ENCODE measurements around the gene CSMD2.
"Not testable (repeated sequence)": the region's sequence is repeated elsewhere in the genome, so short reads cannot be mapped to it uniquely, and the experiment has no call there.

The CSMD2 gene

DNA sequence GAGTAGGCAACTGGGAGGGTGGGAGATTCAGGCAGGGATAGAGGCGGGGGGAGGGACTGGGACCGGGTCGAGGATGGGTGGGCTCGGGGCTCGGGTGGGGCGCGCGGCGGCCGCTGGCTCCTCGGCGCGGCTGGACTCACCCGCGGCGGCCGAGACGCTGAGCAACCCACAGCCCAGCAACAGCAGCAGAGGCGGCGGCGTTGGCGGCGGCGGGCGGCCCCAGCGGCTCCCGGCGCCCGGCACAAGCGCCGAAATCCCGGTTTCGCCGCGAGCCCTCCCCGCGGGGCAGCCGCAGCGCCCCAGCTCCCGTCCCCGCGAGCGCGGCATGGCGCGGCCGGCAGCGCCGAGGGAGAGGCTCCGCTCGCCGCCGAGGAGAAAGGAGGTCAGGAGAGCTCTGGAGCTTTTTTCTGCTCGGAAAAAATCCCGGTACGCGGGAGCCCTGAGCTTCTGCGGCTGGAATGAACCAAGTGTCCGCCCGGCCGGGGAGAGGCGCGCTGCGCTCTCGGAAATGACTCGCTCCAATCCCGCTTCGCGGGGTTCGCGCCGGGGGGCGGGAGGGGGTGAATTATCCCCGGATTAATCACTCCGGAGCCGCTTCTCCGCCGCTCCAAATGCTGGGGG, at the start of gene CSMD2:
Gene CSMD2 (minus strand): TSS at position 460 of the 621 bp plus-strand sequence. CDS start 133 bp downstream, at position 327.
- no peak for DNase-seq

DNA sequence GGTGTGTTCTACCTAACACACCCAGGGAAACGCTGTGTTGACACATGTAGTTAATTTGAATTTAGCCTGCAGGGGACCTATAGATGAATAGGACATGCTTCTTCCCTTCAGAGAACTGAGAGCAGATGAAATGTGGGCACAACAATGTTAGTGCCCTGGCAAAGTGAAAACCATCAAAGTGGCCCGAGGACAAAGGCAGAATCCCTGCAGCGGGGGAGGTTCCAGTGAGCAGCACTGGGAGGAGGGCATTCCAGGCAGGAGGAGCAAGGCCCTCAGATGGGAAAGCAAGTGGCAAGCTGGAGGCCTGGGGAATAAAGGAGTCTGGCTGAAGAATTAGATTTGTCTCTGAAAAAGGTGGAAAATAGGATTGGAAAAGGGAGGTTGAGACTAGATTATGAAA, 48.9 kb upstream of the CSMD2 start:
- DNase-seq = no peak

DNA sequence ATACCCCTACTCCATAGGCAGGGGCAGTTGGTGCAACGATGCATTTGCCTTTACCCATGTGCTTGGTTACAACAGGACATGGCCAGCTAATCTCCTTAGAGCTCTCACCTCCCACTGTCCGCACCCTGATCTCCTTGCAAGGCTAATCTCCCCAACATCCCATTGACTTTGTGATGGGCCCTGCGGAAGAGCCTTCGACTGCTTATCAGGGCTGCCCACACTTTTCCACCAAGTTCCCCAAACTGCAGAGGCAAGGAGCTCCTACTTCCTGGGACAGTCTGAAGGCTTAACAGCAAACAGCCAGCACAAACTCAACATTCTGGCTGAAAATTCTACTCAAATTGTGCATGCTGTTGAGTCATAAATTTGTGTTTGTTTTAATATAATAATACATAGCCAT, 47.6 kb upstream of the CSMD2 start:
- DNase-seq = no peak

DNA sequence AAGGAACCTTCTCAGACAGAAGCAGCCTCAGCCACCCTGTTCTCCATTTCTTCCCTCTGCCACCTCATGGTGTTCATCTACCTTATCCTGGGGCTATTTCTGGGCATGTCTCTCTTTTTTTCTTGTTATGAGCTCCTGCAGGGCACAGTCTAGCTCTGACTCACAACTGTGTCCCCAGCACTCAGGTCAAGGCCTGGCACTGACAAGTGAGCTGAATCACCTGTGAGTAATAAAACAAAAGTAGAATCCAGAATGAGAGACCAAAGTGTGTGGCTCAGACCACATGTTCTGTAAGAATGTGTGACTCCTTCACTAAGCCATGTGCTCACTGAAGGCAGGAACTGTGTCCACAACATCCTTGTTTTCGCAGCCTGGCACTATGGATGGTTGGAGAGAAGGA, 34.9 kb upstream of the CSMD2 start:
- DNase-seq = no peak

DNA sequence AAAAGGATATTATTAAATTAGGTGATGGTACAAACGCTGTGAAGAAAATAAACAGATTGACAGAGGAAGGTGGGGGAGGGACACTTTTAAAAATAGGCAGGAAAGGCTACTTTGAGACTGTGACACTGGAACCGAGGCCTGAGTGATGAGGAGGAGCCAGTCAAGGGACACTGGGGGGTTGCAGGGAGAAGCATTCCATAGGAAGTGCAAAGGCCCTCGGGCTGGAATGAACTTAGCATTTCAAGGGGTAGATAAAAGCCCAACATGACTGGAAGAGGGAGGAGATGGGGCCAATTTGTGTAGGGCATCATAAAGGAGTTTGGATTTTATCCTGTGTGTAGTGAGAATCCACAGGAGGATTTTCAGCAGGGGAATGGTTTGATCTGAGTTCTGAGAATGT, 27.6 kb upstream of the CSMD2 start:
- no peak for DNase-seq

DNA sequence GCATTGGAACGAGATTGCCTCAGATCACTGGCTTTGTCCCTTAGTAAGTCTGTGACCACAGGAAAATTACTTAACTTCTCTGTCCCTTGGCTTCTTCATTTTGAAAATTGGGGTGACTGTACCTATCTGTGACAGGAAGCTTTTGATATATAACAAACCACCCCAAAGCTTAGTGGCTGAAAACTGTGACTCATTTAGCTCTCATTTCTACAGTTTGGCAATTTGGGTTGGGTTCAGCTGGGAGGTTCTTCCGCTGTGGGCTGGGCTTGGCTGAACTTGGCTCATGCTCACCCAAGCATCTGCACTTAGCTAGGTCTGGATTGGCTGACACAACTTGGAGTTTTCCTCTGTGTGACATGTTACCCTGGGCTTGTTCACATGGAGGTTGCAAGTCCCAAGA, 25.7 kb upstream of the CSMD2 start:
- DNase-seq = no peak

DNA sequence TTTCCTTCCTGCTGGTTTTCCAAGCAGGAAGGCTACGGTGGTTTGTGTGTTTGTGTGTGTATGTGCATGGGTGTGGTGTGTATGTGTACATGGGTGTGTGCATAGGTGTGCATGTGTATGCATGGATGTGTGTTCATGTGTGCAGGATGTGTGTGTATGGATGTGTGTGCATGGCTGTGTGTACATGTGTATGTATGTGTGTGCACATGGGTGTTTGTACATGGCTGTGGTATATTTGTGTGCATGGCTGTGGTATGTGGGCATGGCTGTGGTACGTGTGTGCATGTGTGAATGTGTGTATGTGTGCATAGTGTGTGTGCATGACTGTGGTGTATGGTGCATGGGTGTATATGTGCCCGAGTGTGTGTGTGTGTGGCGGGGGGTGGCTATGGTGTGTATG, 24.0 kb upstream of the CSMD2 start:
- DNase-seq = no peak

DNA sequence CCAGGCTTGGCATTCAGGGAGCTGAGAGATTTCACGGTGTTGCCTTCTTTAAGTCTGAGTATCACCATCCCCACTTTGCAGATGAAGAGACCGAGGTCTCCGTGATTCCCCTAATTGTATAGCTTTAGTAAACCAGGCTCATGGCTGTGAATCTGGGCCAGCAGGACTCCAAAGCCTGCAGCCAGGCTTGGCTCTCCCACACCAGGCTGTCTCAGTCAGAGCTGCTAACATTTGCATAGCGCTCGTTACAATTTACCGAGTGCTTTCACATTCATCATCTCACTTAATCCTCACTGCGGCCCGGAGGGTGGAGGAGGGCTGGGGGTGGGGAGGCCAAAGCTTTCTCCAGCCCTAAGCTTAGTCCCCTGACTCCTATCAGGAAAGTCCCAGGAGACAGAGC, 23.4 kb upstream of the CSMD2 start:
- no peak for DNase-seq

DNA sequence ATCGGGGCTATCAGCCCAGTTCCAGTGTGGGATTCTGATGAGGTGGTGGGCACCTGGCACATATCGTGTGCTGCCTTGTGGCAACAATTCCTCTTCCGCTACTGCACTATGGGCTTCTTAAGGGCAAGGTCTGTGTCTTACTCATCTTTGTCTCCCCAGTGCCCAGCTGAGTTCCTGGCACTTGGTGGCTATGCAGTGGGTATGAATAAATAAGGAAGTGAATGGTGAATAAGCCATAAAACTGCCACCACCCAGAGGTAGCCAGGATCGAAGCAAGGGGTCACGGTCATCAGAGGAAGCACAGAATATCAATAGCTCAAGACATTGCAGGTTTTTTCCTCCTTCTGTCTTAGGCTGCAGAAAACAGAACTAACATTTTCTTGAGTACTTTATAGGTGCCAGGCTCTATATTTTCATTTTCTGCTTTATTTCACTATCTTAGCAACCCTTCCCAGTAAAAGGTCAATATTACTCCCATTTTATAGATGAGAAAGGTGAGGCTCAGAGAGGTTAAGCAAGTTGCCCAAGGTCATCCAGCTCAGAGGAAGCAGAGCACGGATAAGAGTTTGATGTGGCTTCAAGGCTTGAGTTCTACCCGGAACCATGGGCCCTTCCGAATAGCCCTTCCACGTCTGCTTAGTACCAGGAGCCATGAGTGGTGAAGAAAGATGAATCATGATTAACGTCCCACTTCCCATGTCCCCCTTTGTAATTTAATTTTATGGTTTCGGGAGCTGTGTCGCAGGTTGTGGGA, 21.9 kb upstream of the CSMD2 start:
- DNase-seq = no peak

DNA sequence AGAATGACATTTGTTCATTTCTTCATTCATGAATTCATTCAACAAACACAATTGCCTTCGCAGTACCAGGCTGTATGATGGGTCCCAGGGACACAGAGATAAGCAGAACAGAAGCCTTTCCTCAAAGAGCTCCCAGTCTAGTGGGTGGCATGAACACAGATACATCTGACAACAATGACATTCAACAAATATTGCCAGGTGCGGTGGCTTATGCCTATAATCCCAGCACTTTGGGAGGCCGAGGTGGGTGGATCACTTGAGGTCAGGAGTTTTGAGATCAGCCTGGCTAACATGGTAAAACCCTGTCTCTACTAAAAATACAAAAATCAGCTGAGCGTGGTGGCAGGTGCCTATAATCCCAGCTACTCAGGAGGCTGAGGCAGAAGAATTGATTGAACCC, 18.4 kb upstream of the CSMD2 start:
- DNase-seq = not testable (repeated sequence)

DNA sequence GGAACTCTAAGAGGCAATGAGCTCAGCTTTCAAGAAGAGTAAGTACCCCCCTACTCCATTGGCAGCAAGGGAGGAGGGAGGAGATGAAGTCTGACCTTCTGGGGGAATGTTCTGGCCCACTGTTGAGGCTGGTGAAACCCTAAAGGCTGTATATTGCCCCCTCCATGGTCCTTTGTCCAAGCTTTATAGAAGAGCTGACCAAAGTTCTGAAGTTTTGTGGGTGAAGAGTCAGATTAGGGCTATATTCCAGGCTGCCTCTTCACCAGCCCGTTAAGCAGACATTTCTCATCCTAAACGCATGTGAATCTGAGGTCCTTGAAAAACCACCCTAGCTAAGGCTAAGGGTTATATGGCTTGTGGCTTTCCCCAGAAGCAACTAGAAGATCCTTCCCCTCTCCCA, 13.0 kb upstream of the CSMD2 start:
- no peak for DNase-seq

DNA sequence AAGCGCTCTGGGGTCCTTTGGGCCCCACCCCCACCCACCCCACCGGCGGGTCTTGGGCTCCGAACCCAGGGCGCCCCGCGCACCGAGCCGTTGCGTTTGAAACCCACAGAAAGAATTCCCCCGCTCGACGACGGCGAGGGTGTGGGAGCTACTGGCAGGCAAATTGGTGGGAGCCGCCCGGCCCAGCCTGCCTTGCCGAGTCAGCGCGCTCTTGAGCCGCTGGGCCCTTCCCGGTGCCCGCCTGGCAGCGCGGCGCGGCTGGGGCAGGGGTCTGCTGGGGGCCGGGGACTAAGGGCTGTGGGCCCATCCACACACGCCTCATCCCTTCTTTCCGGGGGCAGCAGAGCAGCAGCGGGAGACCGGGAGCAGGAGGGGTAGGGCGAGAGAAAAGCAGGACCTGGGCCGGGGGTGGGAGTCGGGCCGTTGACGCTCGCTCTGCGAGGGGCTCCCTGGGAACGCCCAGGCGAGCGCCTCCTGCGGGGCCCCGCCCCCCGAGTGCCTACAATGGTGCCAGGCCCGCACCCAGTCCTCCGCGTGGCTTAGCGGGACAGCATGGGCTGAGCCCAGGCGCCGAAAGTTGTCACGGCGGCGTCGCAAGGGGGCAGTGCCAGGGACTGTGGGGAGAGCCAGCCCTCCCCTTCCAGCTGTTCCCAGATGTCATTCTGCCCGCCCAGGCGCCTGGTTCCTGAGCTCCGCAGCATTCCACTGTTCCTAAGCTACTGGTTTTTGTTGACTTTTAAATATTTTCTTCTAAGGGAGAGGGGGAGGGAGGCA, 12.0 kb upstream of the CSMD2 start, which contains the start of gene C1orf94:
Gene C1orf94 (plus strand): TSS at position 78 of the 774 bp plus-strand sequence. CDS start 883 bp downstream, outside the sequence.
- DNase-seq = no peak

DNA sequence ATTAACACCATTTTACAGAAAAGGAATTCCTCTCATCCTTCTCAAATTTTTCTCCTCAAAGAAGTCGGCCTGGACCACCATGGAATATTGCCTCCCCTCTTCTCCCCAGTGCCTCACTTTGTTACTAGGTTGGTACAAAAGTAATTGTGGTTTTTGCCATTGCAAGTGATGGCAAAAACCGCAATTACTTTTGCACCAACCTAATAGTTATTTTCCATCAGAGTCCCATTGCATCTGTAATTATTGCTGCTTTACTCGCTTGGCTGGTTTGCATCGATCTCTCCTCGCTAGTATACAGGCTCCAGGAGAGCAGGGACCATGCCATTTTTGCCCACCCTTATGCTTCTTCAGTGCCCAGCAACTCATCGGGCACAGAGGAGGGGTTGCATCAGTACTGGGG, 10.7 kb upstream of the CSMD2 start:
- DNase-seq = no peak

DNA sequence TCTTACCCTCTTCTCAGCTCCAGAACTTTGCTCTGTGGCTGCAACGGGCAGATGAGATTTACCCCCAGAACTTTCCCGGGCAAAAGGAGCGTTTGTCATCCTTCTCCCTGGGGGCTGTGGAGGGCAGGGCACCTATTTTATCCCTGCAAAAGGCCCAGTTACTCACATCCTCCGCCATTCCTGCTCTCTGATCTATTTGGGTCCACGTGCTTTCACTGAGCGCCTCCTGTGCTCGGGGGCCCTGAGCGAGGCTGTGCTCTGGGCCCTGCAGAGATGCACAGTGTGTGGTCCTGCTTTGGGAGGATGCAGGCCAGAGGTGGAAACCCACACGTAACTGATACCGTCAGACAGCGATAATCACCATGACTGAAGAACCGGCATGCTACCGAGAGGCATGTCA, 2.4 kb upstream of the CSMD2 start:
- no peak for DNase-seq

DNA sequence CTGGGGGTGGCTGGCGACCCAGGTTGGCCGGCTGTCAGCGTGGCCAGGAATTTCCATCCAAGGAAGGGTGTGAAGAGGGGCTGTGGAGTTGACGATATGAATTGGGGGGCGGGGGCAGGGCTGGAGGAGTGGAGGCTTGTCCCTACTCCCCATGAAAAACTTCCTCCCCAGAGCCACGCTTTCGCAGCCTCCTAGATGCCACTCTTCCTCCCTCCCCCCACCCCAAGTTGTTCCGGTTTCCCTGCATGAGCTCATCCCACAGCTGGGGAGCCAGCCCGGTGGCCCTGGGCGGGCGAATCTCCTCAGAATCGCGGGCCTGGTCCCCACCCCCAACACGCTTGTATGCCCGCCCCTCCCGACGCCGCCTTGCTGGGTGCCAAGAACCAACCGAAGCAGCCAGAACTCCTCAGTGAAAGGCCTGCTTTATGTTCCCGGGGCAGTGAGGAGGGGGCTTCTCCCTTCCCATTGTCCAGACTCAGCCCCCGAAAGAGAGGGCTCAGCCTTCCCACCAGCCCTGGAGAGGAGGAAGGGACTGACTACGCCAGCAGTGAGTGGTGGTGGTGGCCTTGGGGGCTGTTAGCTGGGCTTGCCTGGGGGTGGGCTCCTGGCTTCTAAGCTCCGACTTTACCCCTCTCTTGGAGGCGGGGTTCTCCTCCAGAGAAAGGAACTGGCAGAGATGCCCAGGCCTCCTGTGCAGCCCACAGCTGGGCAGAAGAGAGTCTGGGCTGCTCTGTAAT, 1.8 kb upstream of the CSMD2 start:
- DNase-seq = no peak

DNA sequence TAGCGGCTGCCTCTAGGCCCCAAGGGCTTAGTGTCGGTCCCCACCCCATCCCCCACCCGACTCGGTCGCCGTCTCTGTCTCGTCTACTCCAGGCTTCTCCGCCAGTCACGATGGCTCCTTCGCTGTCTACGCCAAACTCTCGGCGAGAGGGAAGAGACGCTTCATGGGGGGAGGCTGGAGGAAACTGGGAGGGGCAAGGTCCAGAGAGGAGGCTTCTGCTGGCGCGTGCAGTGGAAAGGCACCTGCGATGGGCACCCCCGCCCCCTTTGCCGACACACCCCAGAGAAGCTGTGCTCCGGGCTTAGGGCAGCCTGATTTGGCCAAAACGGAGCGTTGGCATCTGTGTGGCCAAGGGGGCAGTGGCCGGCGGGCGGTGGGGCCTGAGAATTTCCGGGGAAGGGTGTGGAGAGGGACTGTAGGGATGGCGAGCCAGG, 1.2 kb upstream of the CSMD2 start:
- DNase-seq = no peak

DNA sequence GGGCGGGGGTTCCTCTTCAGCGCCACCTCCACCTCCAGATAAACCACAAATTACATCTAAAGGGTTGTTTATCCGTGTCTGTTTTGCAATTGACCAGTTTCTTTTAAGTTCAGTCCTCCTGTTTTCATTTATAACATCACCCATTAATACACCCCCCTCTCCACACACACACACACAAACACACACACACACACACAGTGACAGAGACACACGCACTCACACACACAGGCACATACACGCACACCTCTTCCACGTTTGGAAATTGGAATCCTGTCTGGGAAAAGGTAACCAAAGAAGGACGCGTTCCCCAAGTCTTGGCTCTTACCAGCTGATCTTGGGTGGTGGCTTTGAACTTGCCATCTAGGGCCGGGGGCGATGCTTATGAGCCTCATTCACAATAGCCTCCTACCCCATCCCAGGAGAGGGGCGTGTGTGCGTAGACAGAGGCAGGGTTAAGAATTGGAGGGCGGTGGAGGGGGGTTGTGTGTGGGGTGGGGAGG, 442 bp upstream of the CSMD2 start:
- DNase-seq = no peak

DNA sequence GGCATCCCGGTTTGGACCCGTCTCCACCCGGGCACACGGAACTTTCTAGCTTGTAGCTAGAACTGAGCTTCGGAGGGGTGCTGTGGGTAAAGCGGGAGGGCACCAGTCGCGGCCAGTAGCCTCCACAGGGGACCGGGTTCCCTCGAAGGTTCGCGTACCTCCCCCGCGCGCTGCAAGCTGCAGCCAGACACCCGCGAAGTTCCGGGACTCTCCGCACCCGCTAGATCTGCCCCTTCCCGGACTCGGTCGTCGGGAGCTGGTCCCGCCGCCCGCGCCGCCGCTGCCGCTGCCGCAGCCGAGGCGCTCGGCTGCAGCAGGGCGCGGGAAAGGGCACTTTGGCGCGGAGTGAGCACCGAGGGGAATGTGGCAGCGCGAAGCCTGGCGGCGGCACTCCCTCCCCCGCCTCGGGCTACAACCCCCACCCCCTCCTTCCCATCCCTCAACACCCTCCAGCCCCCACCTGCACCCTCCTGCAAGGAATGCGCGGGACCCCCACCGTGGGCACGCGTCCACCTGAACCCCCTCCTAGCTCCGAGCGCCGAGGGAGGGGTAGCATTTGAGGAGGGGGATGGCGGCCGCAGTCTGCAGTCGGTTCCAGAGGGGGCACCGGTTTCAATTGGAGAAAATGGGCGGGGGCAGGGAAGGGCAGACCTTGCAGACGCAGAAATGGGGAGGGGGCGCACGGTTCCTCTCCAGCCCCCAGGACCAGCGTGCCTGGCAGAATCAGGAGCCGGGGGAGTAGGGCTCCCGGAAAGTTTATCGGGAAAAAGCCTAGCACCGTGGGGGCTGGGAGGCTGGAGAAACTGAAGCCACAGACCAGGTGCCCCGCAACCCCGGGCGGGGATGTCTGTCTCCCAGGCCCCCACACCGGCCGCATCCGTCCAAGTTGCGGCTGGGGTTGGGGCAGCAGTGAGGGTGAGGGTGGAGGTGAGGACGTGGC, 968 bp downstream of the CSMD2 start:
- no peak for DNase-seq

DNA sequence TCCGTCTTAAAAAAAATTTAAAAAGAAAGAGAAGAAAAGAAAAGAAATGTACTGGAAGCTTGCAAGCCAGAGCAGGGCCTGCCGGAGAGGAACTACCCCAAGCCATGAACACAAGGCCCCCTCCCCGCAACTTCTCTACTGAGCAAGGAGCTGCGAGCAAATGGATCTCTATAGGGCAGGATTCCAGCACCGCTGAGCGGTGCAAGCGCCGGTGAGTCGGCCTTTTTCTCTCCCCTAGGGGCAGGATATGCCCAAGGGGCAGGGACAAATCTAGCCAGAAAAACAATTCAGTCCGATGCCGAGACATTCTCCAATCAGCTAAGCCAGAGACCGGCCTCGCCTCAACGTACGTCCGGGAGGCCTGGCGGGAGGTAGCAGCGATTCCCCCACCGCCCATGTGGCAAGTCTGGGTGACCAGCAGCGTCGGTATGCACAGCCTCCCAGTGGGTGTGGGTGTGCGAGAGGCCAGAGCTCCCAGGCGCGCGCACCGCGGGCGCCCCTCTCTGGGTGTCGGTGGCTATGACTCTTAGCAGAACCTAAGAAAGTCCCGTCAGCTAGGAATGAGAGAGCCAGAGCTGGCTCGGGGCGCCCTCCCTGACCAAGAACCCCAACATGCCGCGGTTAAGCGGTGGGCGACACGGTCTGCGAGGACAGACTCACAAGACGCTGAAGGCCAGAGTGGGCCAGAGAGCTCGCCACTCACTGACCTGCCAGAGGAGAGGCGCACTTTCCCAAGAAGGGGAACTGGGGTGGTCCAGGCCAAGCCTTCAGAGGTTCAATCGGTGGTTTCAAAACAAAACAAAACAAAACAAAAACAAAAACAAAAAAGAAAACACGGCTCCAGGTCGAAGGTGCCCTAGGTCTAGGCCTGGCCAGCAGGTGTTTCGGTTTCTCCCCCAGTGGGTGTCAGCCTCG, 1.9 kb downstream of the CSMD2 start:
- no peak for DNase-seq

DNA sequence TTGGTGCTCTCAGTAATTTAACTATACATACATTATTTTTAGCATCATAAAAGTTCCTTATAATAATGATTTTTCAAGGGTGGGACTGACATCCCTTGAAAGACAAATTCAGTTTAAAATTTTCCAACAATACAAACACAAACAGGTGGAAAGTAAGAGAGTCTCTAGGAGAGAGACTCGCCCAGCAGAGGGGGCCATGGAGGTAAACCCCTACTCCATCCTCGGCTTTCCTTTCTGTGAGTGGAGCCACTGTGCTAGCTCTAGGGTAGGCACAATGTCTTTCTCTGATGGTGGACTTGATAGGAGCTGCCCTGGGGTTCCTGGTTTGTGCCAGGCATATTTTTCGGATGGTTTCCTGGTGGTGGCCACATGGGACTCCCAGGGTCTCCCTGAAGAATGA, 8.3 kb downstream of the CSMD2 start:
- DNase-seq = no peak

DNA sequence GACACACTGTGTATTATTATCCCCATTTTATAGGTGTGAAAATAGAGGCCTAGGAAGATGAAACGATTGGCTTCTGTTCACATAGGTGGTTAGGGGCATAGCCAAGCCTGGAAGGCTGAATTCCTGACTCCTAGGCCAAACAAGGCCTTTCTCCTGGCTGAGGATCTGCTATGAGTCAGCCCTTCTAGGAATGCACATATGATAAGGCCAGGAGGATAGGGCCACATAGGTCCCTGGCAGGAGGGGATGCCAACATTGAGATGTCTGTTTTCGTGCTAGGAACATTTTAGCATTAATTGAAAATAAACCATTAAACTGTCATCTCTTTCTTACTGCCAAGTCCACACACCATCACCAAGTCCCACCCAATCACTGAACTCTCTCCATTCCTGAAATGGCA, 9.2 kb downstream of the CSMD2 start:
- DNase-seq = no peak

All from GF-D8 (cell line).